ENCODE data around the gene INO80D.
A peak's percentile ranks its signal among the peaks of the same experiment; 100 is the strongest.
"Not testable (repeated sequence)": the region's sequence is repeated elsewhere in the genome, so short reads cannot be mapped to it uniquely, and the experiment has no call there.

Gene INO80D

GRCh38 chr2:206071807-206072206 lies 14.2 kb downstream of the INO80D start:
- Mint-ChIP-seq H3K27ac (peak overlapping the region; percentile 24), H3K4me3 (no peak overlapping the region), H3K9me3 (no peaks in the 10 kb centered on the region), H3K27me3 (no peaks in the 10 kb centered on the region), H3K4me1 (peaks cover 25% of the 10 kb centered on the region), H3K36me3 (peaks cover 16% of the 10 kb centered on the region)
- no peak for DNase-seq (ENCODE audit: low spot score in 2 of 2)
- ATAC-seq (ENCODE audit: low read depth): no peak

- H3K9me3 Mint-ChIP-seq: no peaks in the 10 kb centered on the region
- H3K4me1 Mint-ChIP-seq: peaks cover 28% of the 10 kb centered on the region
- DNase-seq (ENCODE audit: low spot score in 2 of 2) (no peak), ATAC-seq (ENCODE audit: low read depth) (no peak)
- H3K27me3 Mint-ChIP-seq: no peaks in the 10 kb centered on the region
- H3K36me3 Mint-ChIP-seq: peaks cover 16% of the 10 kb centered on the region
- H3K4me3 Mint-ChIP-seq: no peak overlapping the region
- no peak overlapping the region for H3K27ac Mint-ChIP-seq
Observed at GRCh38 chr2:206069417-206069816, 16.6 kb downstream of the INO80D start.

GRCh38 chr2:206068207-206068606 lies 17.8 kb downstream of the INO80D start:
- H3K9me3 Mint-ChIP-seq: no peaks in the 10 kb centered on the region
- peaks cover 24% of the 10 kb centered on the region for H3K4me1 Mint-ChIP-seq
- H3K27ac Mint-ChIP-seq: no peak overlapping the region

GRCh38 chr2:206064077-206064476 lies 21.9 kb downstream of the INO80D start:
- Mint-ChIP-seq H3K4me1 (peaks cover 18% of the 10 kb centered on the region), H3K4me3 (no peak overlapping the region), H3K27me3 (no peaks in the 10 kb centered on the region), H3K27ac (peak overlapping the region; percentile 46), H3K9me3 (no peaks in the 10 kb centered on the region), H3K36me3 (peaks cover 28% of the 10 kb centered on the region)
- DNase-seq (ENCODE audit: low spot score in 2 of 2) (no peak), ATAC-seq (ENCODE audit: low read depth) (no peak)

More at GRCh38 chr2:206068207-206068606, 17.8 kb downstream of the INO80D start:
- ATAC-seq (ENCODE audit: low read depth) (no peak), DNase-seq (ENCODE audit: low spot score in 2 of 2) (no peak)
- Mint-ChIP-seq H3K27me3 (no peaks in the 10 kb centered on the region), H3K36me3 (peaks cover 22% of the 10 kb centered on the region), H3K4me3 (no peak overlapping the region)

GRCh38 chr2:206063635-206064034 lies 22.3 kb downstream of the INO80D start:
- Mint-ChIP-seq H3K27me3 (no peaks in the 10 kb centered on the region), H3K27ac (peak overlapping the region; percentile 46), H3K4me3 (no peak overlapping the region), H3K36me3 (peaks cover 26% of the 10 kb centered on the region), H3K9me3 (no peaks in the 10 kb centered on the region), H3K4me1 (peaks cover 15% of the 10 kb centered on the region)
- DNase-seq (ENCODE audit: low spot score in 2 of 2): no peak
- no peak for ATAC-seq (ENCODE audit: low read depth)

GRCh38 chr2:206062724-206063123 lies 23.2 kb downstream of the INO80D start:
- DNase-seq (ENCODE audit: low spot score in 2 of 2) (no peak), ATAC-seq (ENCODE audit: low read depth) (no peak)
- peaks cover 13% of the 10 kb centered on the region for H3K4me1 Mint-ChIP-seq
- peaks cover 29% of the 10 kb centered on the region for H3K36me3 Mint-ChIP-seq
- H3K9me3 Mint-ChIP-seq: no peaks in the 10 kb centered on the region
- H3K27me3 Mint-ChIP-seq: no peaks in the 10 kb centered on the region
- peak overlapping the region; percentile 78 for H3K27ac Mint-ChIP-seq
- no peak overlapping the region for H3K4me3 Mint-ChIP-seq

GRCh38 chr2:206056286-206056685 lies 29.7 kb downstream of the INO80D start:
- no peak overlapping the region for H3K4me3 Mint-ChIP-seq
- H3K4me1 Mint-ChIP-seq: peaks cover 13% of the 10 kb centered on the region
- H3K27ac Mint-ChIP-seq: peak overlapping the region; percentile 59
- no peaks in the 10 kb centered on the region for H3K9me3 Mint-ChIP-seq
- peaks cover 32% of the 10 kb centered on the region for H3K36me3 Mint-ChIP-seq
- no peaks in the 10 kb centered on the region for H3K27me3 Mint-ChIP-seq
- ATAC-seq (ENCODE audit: low read depth) (no peak), DNase-seq (ENCODE audit: low spot score in 2 of 2) (no peak)

- H3K4me1 Mint-ChIP-seq: peaks cover 13% of the 10 kb centered on the region
- no peaks in the 10 kb centered on the region for H3K9me3 Mint-ChIP-seq
- no peaks in the 10 kb centered on the region for H3K27me3 Mint-ChIP-seq
- peaks cover 36% of the 10 kb centered on the region for H3K36me3 Mint-ChIP-seq
- H3K4me3 Mint-ChIP-seq: no peak overlapping the region
- ATAC-seq (ENCODE audit: low read depth) (no peak), DNase-seq (ENCODE audit: low spot score in 2 of 2) (no peak)
- H3K27ac Mint-ChIP-seq: no peak overlapping the region
Observed at GRCh38 chr2:206054952-206055351, 31.0 kb downstream of the INO80D start.

GRCh38 chr2:206051912-206052311 lies 34.1 kb downstream of the INO80D start:
- peaks cover 29% of the 10 kb centered on the region for H3K36me3 Mint-ChIP-seq
- no peak for DNase-seq (ENCODE audit: low spot score in 2 of 2)
- H3K9me3 Mint-ChIP-seq: no peaks in the 10 kb centered on the region
- no peak overlapping the region for H3K27ac Mint-ChIP-seq
- H3K4me1 Mint-ChIP-seq: peaks cover 13% of the 10 kb centered on the region
- H3K27me3 Mint-ChIP-seq: no peaks in the 10 kb centered on the region
- H3K4me3 Mint-ChIP-seq: no peak overlapping the region
- ATAC-seq (ENCODE audit: low read depth): no peak

- DNase-seq (ENCODE audit: low spot score in 2 of 2) (no peak), ATAC-seq (ENCODE audit: low read depth) (no peak)
- no peak overlapping the region for H3K4me3 Mint-ChIP-seq
- no peak overlapping the region for H3K27ac Mint-ChIP-seq
- peaks cover 24% of the 10 kb centered on the region for H3K36me3 Mint-ChIP-seq
- peaks cover 9% of the 10 kb centered on the region for H3K4me1 Mint-ChIP-seq
- H3K27me3 Mint-ChIP-seq: no peaks in the 10 kb centered on the region
- H3K9me3 Mint-ChIP-seq: no peaks in the 10 kb centered on the region
Observed at GRCh38 chr2:206049392-206049791, 36.6 kb downstream of the INO80D start.

GRCh38 chr2:206045251-206045650 lies 40.7 kb downstream of the INO80D start:
- H3K4me3 Mint-ChIP-seq: no peak overlapping the region
- H3K27me3 Mint-ChIP-seq: no peaks in the 10 kb centered on the region
- H3K27ac Mint-ChIP-seq: peak overlapping the region; percentile 81
- ATAC-seq (ENCODE audit: low read depth) (no peak), DNase-seq (ENCODE audit: low spot score in 2 of 2) (no peak)
- H3K4me1 Mint-ChIP-seq: peaks cover 11% of the 10 kb centered on the region
- no peaks in the 10 kb centered on the region for H3K9me3 Mint-ChIP-seq
- H3K36me3 Mint-ChIP-seq: peaks cover 33% of the 10 kb centered on the region

GRCh38 chr2:206040525-206040924 lies 45.4 kb downstream of the INO80D start:
- no peak overlapping the region for H3K27ac Mint-ChIP-seq
- peaks cover 52% of the 10 kb centered on the region for H3K36me3 Mint-ChIP-seq
- H3K27me3 Mint-ChIP-seq: no peaks in the 10 kb centered on the region
- ATAC-seq (ENCODE audit: low read depth) (no peak), DNase-seq (ENCODE audit: low spot score in 2 of 2) (no peak)
- H3K4me3 Mint-ChIP-seq: no peak overlapping the region
- peaks cover 18% of the 10 kb centered on the region for H3K4me1 Mint-ChIP-seq
- H3K9me3 Mint-ChIP-seq: no peaks in the 10 kb centered on the region

- H3K27me3 Mint-ChIP-seq; H3K9me3 Mint-ChIP-seq; H3K27ac Mint-ChIP-seq; H3K4me3 Mint-ChIP-seq; ATAC-seq (ENCODE audit: low read depth); DNase-seq (ENCODE audit: low spot score in 2 of 2): not testable (repeated sequence)
- Mint-ChIP-seq H3K36me3 (peaks cover 71% of the 10 kb centered on the region), H3K4me1 (peaks cover 33% of the 10 kb centered on the region)
Observed at GRCh38 chr2:206035393-206035792, 50.6 kb downstream of the INO80D start.

GRCh38 chr2:206033452-206033851 lies 52.5 kb downstream of the INO80D start:
- DNase-seq (ENCODE audit: low spot score in 2 of 2); H3K9me3 Mint-ChIP-seq; H3K27ac Mint-ChIP-seq; ATAC-seq (ENCODE audit: low read depth); H3K4me3 Mint-ChIP-seq; H3K27me3 Mint-ChIP-seq: not testable (repeated sequence)
- Mint-ChIP-seq H3K36me3 (peaks cover 72% of the 10 kb centered on the region), H3K4me1 (peaks cover 31% of the 10 kb centered on the region)

GRCh38 chr2:206031950-206032567 lies 53.9 kb downstream of the INO80D start:
- Mint-ChIP-seq H3K9me3 (peaks cover 4% of the 10 kb centered on the region), H3K36me3 (peaks cover 69% of the 10 kb centered on the region), H3K27ac (no peak overlapping the region), H3K27me3 (no peaks in the 10 kb centered on the region), H3K4me3 (no peak overlapping the region), H3K4me1 (peaks cover 30% of the 10 kb centered on the region)
- ATAC-seq (ENCODE audit: low read depth) (no peak), DNase-seq (ENCODE audit: low spot score in 2 of 2) (no peak)

All from memory B cell (primary cell).